SK-N-SH (cell line): ENCODE data around the gene SH3TC1. TPM values are rescaled to one million over a fixed set of nuclear protein-coding genes. Genes with fewer than 3 reads are reported as not detected.

Experiments used
- CTCF ChIA-PET: fragments of 300-600, 350-600 bp; formaldehyde crosslinking; extraction: SDS; loops from one replicate; lab custom pipeline; 2021; lab: Yijun Ruan, JAX
- POLR2A ChIA-PET: fragments of 350-600 bp; sonication (Branson Sonifier 250); formaldehyde crosslinking; extraction: SDS; loops from one replicate; lab custom pipeline; 2020; ENCODE audit warnings: antibody characterized with exemption, inconsistent platforms; lab: Yijun Ruan, JAX
- DNase-seq: peaks from one replicate; pipeline ENCODE4 v3.0.0; 2012
- H2AFZ ChIP-seq: fragments of 200-600 bp; sonication (generic); 2 replicates; pipeline ENCODE4 v1.8.1; 2016; ENCODE audit warnings: antibody characterized with exemption, mild to moderate bottlenecking, low read depth
- H3F3A ChIP-seq: fragments of 200-600 bp; sonication (generic); replicated peaks from 2 replicates; pipeline ENCODE3; 2016; ENCODE audit warnings: antibody characterized with exemption, mild to moderate bottlenecking; ENCODE audit not compliant: insufficient read depth
- H3K27ac ChIP-seq, 2 experiments: fragments of 200-500 bp in 1 of 2; fragments of 200-600 bp in 1 of 2; sonication (Bioruptor generic) in 1 of 2; sonication (generic), shearing (Covaris generic) in 1 of 2; 2 replicates each; pipeline versions ENCODE4 v1.5.1 to v1.6.1; 2014 to 2016; ENCODE audit warnings: low read depth in 2 of 2, inconsistent platforms in 1 of 2, low read length in 1 of 2, mild to moderate bottlenecking in 1 of 2, mixed read lengths in 1 of 2
- H3K27me3 ChIP-seq: fragments of 200-600 bp; sonication (generic), shearing (Covaris generic); 2 replicates; pipeline ENCODE4 v1.6.1; 2016; ENCODE audit warnings: mixed run types; ENCODE audit not compliant: insufficient read depth
- H3K36me3 ChIP-seq, 2 experiments: fragments of 200-500 bp in 1 of 2; fragments of 200-600 bp in 1 of 2; sonication (Bioruptor generic) in 1 of 2; sonication (generic) in 1 of 2; replicated peaks in 1 of 2; 2 replicates each; pipeline versions ENCODE3 to v1.5.1; 2014 to 2016; ENCODE audit warnings: low read length in 1 of 2, mild to moderate bottlenecking in 1 of 2; ENCODE audit not compliant: insufficient read depth in 2 of 2, control insufficient read depth in 1 of 2
- H3K4me1 ChIP-seq, 2 experiments: fragments of 200-500 bp in 1 of 2; fragments of 200-600 bp in 1 of 2; sonication (Bioruptor generic) in 1 of 2; sonication (generic), shearing (Covaris generic) in 1 of 2; 2 replicates each; pipeline versions ENCODE4 v1.5.1 to v1.6.1; 2014 to 2016; ENCODE audit warnings: low read depth in 1 of 2, low read length in 1 of 2, mixed run types in 1 of 2; ENCODE audit not compliant: insufficient read depth in 2 of 2, control insufficient read depth in 1 of 2
- H3K4me2 ChIP-seq: fragments of 200-600 bp; sonication (generic), shearing (Covaris generic); 2 replicates; pipeline ENCODE4 v1.6.1; 2017; ENCODE audit warnings: mixed run types
- H3K4me3 ChIP-seq, 2 experiments: fragments of 200-500 bp in 1 of 2; fragments of 200-600 bp in 1 of 2; sonication (Bioruptor generic) in 1 of 2; sonication (generic), shearing (Covaris generic) in 1 of 2; 2 replicates each; pipeline versions ENCODE4 v1.5.1 to v1.8.1; 2014 to 2016; ENCODE audit warnings: low read depth in 2 of 2, inconsistent platforms in 1 of 2, low read length in 1 of 2, mild to moderate bottlenecking in 1 of 2, mixed read lengths in 1 of 2, moderate library complexity in 1 of 2
- H3K79me2 ChIP-seq: fragments of 200-600 bp; sonication (generic); 2 replicates; pipeline ENCODE4 v1.8.1; 2017; ENCODE audit warnings: mild to moderate bottlenecking; ENCODE audit not compliant: insufficient read depth
- H3K9ac ChIP-seq: fragments of 200-600 bp; sonication (generic); 2 replicates; pipeline ENCODE4 v1.6.1; 2017; ENCODE audit warnings: mixed run types
- H3K9me2 ChIP-seq: fragments of 200-600 bp; sonication (generic); 2 replicates; pipeline ENCODE4 v1.6.1; 2017; ENCODE audit warnings: mixed run types
- H3K9me3 ChIP-seq: fragments of 200-600 bp; sonication (generic); 2 replicates; pipeline ENCODE4 v1.6.1; 2017; ENCODE audit warnings: mixed run types, mild to moderate bottlenecking, moderate library complexity
- H4K20me1 ChIP-seq: fragments of 200-600 bp; sonication (generic); 2 replicates; pipeline ENCODE4 v1.6.1; 2017; ENCODE audit warnings: mild to moderate bottlenecking, mixed run types; ENCODE audit not compliant: insufficient read depth
- EZH2phosphoT487 ChIP-seq: fragments of 200-600 bp; sonication (generic); IDR thresholded peaks from 2 replicates; pipeline ENCODE4 v1.6.1; 2017; ENCODE audit warnings: low read depth, mixed run types, mild to moderate bottlenecking, antibody characterized with exemption, moderate library complexity, borderline replicate concordance
- FOSL2 ChIP-seq: IDR thresholded peaks from 2 replicates; pipeline ENCODE4 v1.4.0; 2012; ENCODE audit warnings: low read depth, mild to moderate bottlenecking, moderate library complexity, borderline replicate concordance
- MXI1 ChIP-seq: IDR thresholded peaks from 2 replicates; pipeline ENCODE4 v1.6.1; 2012; ENCODE audit warnings: mild to moderate bottlenecking, low read depth, low read length, improper control_type of control experiment
- RCOR1 ChIP-seq: fragments of 150-350 bp; IDR thresholded peaks from 2 replicates; pipeline ENCODE4 v1.6.1; 2017; ENCODE audit warnings: antibody characterized with exemption, low read length
- SIN3A ChIP-seq: IDR thresholded peaks from 2 replicates; pipeline ENCODE4 v1.6.1; 2012; ENCODE audit warnings: low read depth, mild to moderate bottlenecking, low read length, moderate library complexity, borderline replicate concordance
- TCF12 ChIP-seq: IDR thresholded peaks from 2 replicates; pipeline ENCODE4 v1.4.0; 2012
- TEAD4 ChIP-seq: IDR thresholded peaks from 2 replicates; pipeline ENCODE4 v1.4.0; 2012; ENCODE audit warnings: mild to moderate bottlenecking, borderline replicate concordance; ENCODE audit not compliant: insufficient read depth
- WGBS: methylation state at CpG from one replicate; pipeline ENCODE4 v1.1.6; 2017; ENCODE audit warnings: low lambda C conversion rate; 5-methylcytosine and 5-hydroxymethylcytosine counted together
- polyA plus RNA-seq, 3 experiments: library from polyadenylated mRNA; depleted of rRNA; stranded (reverse); fragments of >200 nt; gene quantifications; 2 replicates each; pipeline ENCODE4 v1.2.3, GENCODE V29; 2012
- TF ChIP-seq, protein P1 (sequence below): IDR thresholded peaks from 2 replicates; pipeline ENCODE4 v1.4.0; 2012; ENCODE audit warnings: low read depth, borderline replicate concordance
- TF ChIP-seq, protein P2 (sequence below): fragments of 150-350 bp; IDR thresholded peaks from 2 replicates; pipeline ENCODE4 v1.6.1; 2016; ENCODE audit warnings: mild to moderate bottlenecking, low read depth, low read length

Gene SH3TC1
- polyA plus RNA-seq, 1 of the 3 experiments (the other 2 are of a cell fraction), result 2.7 TPM

DNA sequence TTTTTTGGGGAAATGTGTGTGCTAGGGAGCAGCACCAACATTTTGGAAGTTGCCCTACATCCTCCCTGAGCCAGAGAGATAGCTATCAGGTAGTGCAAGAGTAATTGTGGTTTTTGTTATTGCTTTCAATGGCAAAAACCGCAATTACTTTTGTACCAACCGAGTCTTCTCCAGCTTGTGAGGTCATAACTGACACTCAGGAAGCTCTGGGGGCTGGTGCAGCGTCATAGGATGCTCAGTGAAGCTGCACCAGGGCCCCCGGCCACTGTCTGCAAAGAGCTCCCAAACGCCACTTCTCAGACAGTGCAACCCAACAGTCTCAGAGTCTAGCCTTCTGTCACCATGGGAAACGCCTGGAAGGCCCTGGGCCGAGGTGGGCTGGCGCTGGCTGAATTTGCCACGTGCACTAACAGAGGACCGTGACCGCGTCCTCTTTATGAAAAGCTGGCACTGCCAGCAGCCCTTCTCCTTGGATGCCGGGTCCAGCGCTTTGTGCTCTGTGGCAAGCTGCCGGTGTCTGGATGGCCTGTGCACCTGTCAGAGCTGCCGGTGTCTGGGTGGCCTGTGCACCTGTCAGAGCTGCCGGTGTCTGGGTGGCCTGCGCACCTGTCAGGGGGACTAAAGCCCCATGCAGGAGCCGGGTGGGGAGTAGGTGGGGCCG is 19.4 kb downstream of the SH3TC1 start (continued):
- TF ChIP-seq, protein P1, sequence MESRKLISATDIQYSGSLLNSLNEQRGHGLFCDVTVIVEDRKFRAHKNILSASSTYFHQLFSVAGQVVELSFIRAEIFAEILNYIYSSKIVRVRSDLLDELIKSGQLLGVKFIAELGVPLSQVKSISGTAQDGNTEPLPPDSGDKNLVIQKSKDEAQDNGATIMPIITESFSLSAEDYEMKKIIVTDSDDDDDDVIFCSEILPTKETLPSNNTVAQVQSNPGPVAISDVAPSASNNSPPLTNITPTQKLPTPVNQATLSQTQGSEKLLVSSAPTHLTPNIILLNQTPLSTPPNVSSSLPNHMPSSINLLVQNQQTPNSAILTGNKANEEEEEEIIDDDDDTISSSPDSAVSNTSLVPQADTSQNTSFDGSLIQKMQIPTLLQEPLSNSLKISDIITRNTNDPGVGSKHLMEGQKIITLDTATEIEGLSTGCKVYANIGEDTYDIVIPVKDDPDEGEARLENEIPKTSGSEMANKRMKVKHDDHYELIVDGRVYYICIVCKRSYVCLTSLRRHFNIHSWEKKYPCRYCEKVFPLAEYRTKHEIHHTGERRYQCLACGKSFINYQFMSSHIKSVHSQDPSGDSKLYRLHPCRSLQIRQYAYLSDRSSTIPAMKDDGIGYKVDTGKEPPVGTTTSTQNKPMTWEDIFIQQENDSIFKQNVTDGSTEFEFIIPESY, result no peak

DNA sequence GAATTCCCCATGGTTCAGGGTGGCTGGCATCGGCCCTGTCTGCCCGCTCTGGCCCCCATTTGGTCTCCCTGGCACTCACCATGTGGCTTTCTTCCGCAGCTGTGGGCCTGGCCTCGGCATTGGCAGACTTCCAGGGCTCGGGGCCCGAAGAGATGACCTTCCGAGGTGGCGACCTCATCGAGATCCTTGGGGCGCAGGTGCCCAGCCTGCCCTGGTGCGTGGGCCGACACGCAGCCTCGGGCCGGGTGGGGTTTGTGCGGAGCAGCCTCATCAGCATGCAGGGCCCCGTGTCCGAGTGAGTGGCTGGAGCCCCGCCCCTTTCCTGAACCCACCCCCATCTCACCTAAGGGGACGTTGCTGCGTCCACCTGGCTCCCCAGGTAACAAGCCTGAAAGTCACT is 20.1 kb downstream of the SH3TC1 start:
- Histone ChIP-seq H3K4me3 (no peak overlapping the region), H3F3A (no peaks in the 10 kb centered on the region), H3K27me3 (no peaks in the 10 kb centered on the region), H3K4me1 (peaks cover 0 to 17% of the 10 kb centered on the region in 2 experiments; a peak in 1 of 4 replicates), H2AFZ (no peak overlapping the region), H3K36me3 (peaks cover 0 to 3% of the 10 kb centered on the region in 2 experiments), H3K9ac (no peak overlapping the region), H3K9me3 (no peaks in the 10 kb centered on the region), H3K27ac (no peak overlapping the region), H3K9me2 (no peaks in the 10 kb centered on the region), H3K4me2 (no peak overlapping the region), H3K79me2 (no peaks in the 10 kb centered on the region), H4K20me1 (no peaks in the 10 kb centered on the region)
- ChIA-PET CTCF (interaction anchor here (0.6 to 3.5 kb wide), 4 partner anchors 20 to 184 kb away, joined by 3 to 16 read pairs (median 7); partner anchors contain the start of gene SH3TC1), POLR2A (interaction anchor here (1.0 kb wide), 1 partner anchor 20 kb away, joined by 4 read pairs; the partner anchor contains the start of gene SH3TC1)
- DNase-seq, result peak; percentile 65
- TF ChIP-seq TEAD4, result no peak
- TF ChIP-seq, protein P2, sequence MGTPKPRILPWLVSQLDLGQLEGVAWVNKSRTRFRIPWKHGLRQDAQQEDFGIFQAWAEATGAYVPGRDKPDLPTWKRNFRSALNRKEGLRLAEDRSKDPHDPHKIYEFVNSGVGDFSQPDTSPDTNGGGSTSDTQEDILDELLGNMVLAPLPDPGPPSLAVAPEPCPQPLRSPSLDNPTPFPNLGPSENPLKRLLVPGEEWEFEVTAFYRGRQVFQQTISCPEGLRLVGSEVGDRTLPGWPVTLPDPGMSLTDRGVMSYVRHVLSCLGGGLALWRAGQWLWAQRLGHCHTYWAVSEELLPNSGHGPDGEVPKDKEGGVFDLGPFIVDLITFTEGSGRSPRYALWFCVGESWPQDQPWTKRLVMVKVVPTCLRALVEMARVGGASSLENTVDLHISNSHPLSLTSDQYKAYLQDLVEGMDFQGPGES, result no peak
- TF ChIP-seq EZH2phosphoT487, result no peak
- TF ChIP-seq RCOR1, result no peak
- TF ChIP-seq MXI1, result no peak
- TF ChIP-seq TCF12, result no peak
- TF ChIP-seq FOSL2, result no peak
- no peak for TF ChIP-seq SIN3A
- 81% methylated on average over 3 of the region's 21 CpGs for WGBS
